Stimulated activated CD4-positive, alpha-beta T cell treated with anti-CD3 and anti-CD28 coated beads, Interleukin-15, amount 100 ng/mL, for 48 hours (primary cell): ENCODE measurements around the gene POF1B.

Source experiments
- DNase-seq, 2 donors: peaks; one replicate each; pipeline ENCODE4 v3.0.0-alpha.2; 2020; ENCODE audit warnings: low read depth in 2 of 2

POF1B gene

DNA sequence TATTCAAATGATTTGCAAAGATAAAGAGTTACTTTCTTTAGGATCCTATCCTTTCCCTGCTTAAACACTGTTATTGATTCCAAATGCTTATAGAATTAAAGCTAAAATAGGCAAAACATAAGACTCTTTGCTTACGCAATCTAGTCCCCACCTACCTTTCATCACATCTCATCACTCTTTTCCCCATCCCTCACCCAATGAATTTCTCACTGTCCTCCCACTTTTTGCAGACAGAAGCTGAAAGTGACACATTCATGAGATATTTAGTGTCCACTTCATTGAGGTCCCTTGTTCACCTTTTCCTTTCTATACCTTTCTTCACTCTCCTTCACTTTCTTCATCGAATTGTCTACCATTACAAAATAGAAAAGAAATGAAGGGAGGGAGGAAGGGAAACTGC lies 136.3 kb downstream of the POF1B start:
- no peak for DNase-seq
